Coronary artery (tissue), 2 donors: ENCODE data around the gene PLD5.
"Not testable (repeated sequence)": the region's sequence is repeated elsewhere in the genome, so short reads cannot be mapped to it uniquely, and the experiment has no call there.

ENCODE experiments used
- DNase-seq: peaks from one replicate; pipeline ENCODE4 v3.0.0-alpha.2; 2017; ENCODE audit warnings: low spot score
- H3K27ac ChIP-seq, 2 donors: fragments of 200-600 bp; sonication (generic); one replicate each; pipeline ENCODE4 v1.5.1; 2016 to 2019
- H3K4me3 ChIP-seq: fragments of 200-600 bp; sonication (generic); 2 replicates; pipeline ENCODE4 v1.5.1; 2016; ENCODE audit warnings: mild to moderate bottlenecking, moderate library complexity
- TF ChIP-seq, protein P1 (sequence below): fragments of 200-600 bp; sonication (generic); IDR thresholded peaks from one replicate; pipeline ENCODE4 v1.5.1; 2019; ENCODE audit warnings: antibody characterized with exemption

PLD5 gene

DNA sequence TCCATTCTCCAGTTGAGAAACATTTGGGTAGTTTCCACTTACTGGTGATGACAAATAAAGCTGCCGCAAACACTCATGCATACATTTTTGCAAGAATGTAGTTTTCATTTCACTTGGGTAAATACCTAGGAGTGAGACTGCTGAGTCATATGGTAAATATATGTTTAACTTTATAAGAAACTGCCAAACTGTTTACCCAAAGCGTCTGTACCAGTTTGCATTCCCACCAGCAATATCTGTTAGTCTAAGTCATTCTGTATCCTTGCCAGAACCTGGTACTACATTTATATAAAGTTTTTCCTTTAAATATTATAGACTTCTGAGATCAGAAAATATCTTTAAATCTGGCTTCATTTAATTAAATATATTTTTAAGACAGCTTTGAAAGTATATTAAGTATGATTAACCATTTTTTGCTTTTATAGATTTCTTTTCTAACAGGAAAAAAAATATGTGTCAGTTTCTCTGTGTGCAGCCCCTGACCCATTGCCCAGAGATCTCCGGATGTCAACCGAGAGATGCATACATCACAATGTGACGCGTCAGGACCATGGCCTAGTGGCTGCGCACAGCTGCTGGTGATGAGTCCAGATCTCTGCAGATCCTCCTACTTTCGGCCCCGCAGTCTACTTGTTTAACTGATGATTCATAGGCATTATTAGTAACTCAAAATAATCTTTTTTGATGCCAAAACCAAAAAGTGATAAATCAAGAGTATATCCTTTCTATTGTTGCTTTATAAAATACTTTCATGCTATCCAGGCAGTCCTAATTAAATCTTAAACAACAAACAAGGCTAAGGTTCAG, 298.5 kb downstream of the PLD5 start:
- Histone ChIP-seq H3K4me3 (no peak overlapping the region), H3K27ac (no peak overlapping the region)
- DNase-seq, result no peak
- TF ChIP-seq, protein P1, sequence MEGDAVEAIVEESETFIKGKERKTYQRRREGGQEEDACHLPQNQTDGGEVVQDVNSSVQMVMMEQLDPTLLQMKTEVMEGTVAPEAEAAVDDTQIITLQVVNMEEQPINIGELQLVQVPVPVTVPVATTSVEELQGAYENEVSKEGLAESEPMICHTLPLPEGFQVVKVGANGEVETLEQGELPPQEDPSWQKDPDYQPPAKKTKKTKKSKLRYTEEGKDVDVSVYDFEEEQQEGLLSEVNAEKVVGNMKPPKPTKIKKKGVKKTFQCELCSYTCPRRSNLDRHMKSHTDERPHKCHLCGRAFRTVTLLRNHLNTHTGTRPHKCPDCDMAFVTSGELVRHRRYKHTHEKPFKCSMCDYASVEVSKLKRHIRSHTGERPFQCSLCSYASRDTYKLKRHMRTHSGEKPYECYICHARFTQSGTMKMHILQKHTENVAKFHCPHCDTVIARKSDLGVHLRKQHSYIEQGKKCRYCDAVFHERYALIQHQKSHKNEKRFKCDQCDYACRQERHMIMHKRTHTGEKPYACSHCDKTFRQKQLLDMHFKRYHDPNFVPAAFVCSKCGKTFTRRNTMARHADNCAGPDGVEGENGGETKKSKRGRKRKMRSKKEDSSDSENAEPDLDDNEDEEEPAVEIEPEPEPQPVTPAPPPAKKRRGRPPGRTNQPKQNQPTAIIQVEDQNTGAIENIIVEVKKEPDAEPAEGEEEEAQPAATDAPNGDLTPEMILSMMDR, result no peak

DNA sequence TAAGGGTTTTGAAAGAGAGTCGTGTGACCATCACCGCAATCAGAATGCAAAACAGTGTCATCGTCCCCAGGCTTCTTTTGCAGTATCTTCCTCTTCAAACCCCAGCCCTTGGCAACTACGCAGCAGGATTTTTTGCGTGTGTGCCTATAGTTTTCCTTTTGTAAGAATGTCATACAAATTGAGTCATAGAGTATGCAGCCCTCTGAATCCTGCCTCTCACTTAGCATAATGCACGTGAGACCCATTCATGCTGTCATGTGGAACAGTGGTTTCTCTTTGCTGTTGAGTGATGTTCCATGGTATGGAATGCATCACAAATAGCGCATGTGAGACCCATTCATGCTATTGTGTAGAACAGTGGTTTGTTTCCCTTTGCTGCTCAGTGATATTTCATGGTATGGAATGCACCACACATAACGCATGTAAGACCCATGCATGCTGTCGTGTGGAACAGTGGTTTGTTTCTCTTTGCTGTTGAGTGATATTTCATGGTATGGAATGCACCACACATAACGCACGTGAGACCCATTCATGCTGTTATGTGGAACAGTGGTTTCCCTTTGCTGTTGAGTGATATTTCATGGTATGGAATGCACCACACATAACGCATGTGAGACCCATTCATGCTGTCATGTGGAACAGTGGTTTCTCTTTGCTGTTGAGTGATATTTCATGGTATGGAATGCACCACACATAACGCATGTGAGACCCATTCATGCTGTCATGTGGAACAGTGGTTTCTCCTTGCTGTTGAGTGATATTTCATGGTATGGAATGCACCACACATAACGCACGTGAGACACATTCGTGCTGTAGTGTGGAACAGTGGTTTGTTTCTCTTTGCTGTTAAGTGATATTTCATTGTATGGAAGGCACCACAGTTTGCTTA, 299.4 kb downstream of the PLD5 start:
- not testable (repeated sequence) for H3K4me3 ChIP-seq

DNA sequence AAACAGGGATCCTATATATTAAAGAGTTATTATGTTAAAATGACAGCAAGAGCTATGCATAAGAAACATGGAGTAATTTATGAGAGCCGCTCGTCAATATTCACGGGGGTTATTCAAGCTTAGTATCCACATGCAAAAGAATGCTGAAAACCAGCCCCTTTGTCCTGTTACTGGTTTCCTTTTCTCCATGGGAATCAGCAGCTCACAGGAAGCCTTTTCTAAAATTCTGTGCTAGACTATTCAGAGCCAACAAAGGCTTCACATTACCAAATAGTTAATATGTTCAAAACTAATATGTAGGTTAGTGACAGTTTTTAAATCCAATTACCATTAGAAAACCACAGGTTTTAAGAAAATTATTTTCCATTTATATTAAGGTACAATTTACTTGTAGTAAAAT, 300.0 kb downstream of the PLD5 start:
- Histone ChIP-seq H3K27ac (no peak overlapping the region), H3K4me3 (no peak overlapping the region)
- DNase-seq, result no peak
- TF ChIP-seq, protein P1, result no peak

More for the DNA sequence above, 299.4 kb downstream of the PLD5 start:
- DNase-seq, H3K27ac ChIP-seq: not testable (repeated sequence)

DNA sequence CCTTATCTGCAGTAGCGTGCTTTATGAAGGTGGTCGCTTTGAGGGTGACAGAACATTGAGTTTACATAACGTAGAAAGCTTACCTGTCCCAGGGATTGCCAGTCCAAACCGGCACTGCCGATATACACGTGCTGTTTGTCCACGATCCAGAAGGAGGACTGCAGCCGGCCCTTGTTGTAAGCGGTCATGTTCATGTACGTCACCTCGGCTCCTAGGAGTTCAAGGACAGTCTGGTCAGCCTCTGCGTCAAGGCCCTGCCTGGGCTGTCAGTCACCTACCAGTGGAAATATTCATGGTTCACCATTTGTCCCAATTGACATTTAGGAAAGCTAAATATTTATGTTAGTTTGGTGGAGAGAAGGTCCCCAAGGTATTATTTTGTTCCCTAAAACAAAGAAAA, 304.6 kb downstream of the PLD5 start:
- Histone ChIP-seq H3K27ac (no peak overlapping the region), H3K4me3 (no peak overlapping the region)
- no peak for DNase-seq
- TF ChIP-seq, protein P1, result no peak

DNA sequence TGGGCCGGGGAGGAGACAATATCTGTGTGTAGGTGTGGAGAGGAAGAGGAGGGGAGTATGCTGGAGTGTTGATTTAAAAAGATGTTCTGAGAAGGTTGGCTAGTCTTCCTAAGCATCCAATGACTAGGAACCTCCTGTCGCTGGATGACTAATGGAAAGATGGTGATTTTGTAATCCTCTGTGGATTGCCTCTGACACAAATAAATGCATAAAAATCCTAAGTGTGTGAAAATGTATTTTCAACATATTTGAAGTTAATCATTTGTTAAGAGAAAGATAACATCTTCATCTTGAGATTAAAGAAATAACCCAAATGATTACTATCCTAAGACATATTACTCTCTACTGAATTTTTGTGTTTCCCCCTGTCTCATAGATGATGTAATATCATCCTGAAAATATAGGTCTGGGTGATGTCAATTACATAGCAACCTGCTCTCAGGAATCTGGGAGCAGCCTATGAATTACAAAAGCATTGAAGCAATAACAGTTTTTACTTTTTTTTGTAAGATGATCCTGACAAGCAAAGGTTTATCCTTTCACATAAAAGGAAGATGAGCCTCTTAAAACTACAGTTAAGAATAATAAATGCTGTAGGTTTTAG, 305.1 kb downstream of the PLD5 start:
- no peak for DNase-seq
- Histone ChIP-seq H3K27ac (no peak overlapping the region), H3K4me3 (no peak overlapping the region)
- TF ChIP-seq, protein P1, result no peak

DNA sequence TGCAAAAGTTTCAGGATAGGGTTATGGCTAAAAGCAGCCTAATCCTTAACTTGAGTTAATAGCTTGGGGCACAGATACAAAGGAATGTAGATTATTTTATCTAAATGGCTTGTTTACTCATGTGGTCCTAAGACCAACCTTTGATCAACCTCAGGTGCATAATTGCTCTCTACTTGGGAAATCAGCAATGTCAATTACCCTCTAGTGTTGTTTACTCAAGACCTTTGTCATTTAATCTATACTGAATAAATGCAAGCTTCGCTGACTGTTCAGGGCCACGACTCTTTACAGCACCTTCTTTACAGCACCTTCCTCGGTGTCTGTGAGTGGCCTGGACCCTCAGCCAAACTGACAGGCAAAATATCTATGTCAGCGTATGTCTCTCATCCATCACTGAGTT, 308.1 kb downstream of the PLD5 start:
- no peak for DNase-seq
- Histone ChIP-seq H3K27ac (no peak overlapping the region), H3K4me3 (no peak overlapping the region)
- TF ChIP-seq, protein P1, result no peak

DNA sequence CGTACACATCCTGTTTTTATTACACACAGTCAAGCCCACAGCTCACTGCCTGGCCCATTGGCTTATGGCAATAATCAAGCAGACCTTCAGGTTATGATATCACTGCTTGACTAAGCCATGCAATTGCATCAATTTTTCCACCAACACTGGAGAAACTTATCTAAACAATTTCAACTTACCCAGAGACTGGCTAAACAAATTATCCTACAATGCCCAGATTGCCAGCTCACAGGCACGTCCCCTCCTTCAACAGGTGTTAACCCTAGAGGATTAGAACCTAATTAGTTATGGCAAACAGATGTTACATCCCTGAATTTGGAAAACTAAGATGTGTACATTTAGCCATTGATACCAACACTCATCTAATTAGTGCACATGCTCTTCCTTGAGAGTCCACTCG, 310.0 kb downstream of the PLD5 start:
- not testable (repeated sequence) for DNase-seq, H3K4me3 ChIP-seq, H3K27ac ChIP-seq

DNA sequence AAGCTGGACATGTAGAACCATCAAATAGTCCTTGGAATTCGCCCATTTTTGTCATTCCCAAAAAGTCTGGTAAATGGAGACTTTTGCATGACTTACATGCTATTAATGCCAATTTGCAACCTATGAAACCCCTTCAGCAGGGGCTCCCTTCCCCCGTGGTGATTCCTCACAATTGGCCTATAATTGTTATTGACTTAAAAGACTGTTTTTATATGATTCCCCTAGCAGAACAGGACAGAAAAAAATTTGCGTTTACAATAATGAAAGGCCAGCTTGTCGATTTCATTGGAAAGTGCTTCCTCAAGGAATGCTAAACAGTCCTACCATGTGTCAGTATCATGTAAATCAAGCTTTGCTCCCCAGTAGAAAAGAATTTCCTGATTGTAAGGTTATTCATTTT, 311.5 kb downstream of the PLD5 start:
- not testable (repeated sequence) for DNase-seq, H3K4me3 ChIP-seq, H3K27ac ChIP-seq
